HG03280 (cell line): Measurements from ENCODE around the gene RETN.

Experiments used
- ATAC-seq: cut with Tn5 transposase; IDR thresholded peaks from one replicate; pipeline ENCODE4 v1.9.1; 2021; ENCODE audit warnings: mild to moderate bottlenecking, moderate library complexity; ENCODE audit not compliant: unreplicated experiment

Gene RETN

DNA sequence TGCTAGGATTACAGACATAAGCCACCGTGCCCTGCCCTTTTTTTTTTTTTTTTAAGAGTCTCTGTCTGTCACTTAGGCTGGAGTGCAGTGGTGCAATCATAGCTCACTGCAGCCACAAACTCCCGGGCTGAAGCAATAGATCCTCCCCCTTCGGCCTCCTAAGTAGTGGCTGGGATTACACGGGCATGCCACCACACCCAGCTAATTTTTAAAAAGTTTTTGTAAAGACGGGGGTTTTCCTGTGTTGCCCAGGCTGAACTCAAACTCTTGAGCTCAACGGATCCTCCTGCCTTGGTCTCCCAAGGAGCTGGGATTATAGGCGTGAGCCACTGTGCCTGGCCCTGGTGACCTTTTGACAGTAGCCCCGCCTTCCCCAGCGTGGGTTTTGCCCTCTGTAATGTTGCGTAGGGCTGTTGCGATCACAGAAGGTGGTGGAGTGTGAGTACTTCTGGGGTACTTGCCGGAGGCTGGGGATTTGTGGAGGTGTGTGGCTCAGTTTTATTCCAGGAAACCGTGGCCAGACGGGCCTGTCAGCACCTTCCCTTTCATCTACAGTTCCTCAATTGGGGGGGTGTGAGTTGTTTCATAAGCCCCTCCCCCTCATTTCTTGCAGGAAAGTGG lies 11.6 kb upstream of the RETN start:
- no peak for ATAC-seq

DNA sequence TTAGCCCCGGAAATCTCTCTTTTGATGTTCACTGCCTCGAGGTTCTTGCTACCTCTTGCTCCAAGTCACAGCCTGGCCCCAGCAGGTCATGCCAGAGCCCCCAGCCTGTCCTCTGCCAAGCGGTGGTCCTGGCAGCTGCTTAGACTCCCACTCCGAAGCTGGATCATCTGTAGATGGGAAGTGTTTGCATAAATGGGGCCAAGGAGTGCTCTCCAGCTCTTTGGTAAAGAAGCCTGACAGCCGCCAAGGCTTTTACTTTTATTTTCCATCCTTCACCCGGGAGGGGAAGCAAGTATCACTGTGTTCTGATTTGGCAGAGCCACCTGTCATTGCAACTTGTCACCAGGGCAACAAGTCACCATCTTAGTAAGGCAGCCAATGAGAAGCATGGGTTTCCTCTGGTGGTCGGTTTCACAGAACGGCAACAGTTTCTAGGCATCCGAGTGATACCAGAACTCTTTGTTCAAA lies 10.6 kb upstream of the RETN start:
- peak; percentile 86 for ATAC-seq

DNA sequence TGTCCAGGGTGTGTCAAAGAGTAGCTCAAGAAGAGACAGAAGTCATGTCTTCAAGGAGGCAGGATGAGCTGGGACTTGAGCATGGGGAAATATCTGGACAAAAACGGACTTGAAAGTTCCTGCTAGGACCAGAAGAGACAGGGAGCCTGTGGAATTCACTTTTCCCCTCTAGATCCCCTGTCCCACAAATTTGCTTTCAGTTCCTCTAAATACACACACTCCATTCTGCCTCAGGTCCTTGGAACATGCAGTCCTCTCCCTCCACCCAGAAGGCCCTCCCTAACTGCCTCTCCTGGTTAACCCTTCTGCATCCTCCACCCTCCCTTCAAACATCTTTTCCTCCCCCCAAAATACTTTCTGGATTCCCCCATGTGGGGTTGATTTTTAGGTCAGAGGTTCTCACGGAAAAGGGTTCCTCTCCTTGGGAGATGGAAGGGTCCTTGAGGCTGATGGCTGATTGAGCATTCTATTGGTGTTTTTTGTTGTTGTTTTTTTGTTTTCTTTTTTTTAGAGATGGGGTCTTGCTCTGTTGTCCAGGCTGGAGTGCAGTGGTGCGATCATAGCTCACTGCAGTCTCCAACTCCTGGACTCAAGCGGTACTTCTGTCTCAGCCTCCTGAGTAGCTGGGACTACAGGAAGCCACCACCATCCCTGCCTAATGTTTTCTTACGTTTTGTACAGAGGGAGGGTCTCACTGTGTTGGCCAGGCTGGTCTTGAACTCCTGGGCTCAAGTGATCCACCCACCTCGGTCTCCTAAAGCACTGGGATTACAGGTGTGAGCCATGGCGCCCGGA lies 6.9 kb upstream of the RETN start:
- no peak for ATAC-seq

DNA sequence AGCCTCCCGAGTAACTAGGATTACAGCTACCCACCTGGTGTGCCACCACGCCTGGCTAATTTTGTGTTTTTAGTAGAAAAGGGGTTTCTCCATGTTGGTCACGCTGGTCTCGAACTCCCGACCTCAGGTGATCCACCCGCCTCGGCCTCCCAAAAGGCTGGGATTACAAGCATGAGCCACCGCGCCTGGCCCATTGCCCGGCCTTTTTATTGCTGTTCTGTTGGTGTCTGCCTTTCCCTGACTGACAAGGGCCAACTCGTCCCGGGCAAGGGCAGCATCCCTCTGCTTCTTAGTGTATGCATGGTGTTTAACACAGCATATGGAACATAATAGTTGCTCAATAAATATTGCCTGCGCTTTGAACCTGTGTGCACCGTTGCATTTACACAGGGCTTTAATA lies 6.2 kb upstream of the RETN start:
- no peak for ATAC-seq

DNA sequence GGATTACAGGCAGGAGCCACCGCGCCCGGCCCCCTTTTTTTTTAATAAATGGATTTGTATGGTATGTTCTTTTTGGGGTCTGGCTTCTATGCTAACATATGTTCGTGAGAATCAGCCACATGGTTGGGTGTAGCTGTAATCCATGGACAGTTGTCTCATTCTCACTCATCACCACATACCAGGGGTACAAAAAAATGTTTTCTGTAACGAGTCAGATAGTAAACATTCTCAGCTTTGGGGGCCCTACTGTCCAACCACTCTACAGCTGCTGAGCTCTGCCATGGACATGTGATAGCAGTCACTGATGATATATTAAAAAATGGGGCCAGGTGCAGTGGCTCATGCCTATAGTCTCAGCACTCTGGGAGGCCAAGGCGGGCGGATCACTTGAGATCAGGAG lies 5.1 kb upstream of the RETN start:
- ATAC-seq = no peak

DNA sequence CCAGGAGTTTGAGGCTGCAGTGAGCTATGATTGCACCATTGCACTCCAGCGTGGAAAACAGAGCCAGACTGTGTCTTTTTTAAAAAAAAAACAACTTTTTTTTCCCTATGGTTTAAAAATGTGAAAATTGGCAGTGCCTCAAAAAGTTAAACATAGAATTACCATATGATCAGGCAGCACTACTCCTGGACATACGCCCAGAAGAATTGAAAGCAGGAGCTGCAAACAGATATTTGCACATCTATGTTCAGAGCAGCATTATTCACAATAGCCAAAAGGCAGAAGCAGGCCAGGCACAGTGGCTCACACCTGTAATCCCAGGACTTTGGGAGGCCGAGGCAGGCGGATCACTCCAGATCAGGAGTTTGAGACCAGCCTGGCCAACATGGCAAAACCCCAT lies 3.8 kb upstream of the RETN start:
- ATAC-seq = no peak

DNA sequence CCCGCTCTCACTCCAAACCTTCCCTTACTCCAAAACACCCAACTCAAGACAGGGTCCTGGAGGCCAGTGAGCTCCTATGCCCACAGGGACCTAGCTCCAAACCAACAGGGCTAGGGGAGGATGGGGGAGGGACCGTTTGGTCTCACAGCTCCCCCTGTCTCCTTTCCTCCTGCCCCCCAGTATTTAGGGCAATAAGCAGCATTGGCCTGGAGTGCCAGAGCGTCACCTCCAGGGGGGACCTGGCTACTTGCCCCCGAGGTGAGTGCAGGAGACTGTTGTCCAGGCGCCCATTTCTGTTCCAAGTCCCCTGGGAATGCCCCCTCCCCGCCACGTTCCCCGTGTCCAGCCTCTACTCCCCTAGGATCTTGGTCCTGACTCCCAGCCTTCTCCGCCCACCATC lies 792 bp downstream of the RETN start:
- no peak for ATAC-seq

DNA sequence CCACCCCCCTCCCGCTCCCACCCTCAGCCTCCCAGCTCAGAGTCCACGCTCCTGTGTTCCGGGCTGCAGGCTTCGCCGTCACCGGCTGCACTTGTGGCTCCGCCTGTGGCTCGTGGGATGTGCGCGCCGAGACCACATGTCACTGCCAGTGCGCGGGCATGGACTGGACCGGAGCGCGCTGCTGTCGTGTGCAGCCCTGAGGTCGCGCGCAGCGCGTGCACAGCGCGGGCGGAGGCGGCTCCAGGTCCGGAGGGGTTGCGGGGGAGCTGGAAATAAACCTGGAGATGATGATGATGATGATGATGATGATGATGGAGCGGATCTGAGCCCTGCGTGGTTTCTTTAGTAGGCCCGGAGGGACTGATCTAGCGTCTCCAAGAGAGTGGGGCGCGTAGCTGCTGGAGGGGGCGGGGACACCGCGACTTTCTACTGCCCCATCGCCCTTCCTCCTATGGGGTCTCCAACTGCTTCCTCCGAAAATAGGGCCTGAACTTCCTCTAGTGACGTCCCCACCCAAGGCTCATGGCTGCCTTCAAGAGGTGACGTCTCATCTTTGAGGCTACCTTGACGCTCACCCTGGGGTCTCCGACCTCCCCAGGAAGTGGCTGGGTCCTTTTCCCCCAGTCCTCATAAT lies 1.4 kb downstream of the RETN start:
- no peak for ATAC-seq

DNA sequence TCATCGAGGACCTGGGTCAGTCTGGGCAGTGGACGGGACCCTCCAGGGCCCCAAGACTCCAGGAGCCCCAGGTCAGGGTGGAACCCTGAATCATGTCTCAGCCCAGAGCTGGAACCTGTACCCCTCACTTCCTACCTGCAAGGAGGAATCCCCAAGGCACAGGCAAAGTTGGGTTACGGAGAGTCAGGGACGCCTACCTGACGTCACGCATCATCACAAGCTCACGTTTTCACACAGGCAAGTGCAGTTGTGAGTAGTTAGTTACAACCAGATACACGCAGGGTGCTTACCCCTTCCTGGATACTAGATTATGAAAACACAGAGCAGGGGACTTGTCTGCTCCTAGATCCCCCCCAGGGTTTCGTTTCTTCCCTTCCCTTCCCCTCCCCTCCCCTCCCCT lies 1.9 kb downstream of the RETN start:
- ATAC-seq = no peak

DNA sequence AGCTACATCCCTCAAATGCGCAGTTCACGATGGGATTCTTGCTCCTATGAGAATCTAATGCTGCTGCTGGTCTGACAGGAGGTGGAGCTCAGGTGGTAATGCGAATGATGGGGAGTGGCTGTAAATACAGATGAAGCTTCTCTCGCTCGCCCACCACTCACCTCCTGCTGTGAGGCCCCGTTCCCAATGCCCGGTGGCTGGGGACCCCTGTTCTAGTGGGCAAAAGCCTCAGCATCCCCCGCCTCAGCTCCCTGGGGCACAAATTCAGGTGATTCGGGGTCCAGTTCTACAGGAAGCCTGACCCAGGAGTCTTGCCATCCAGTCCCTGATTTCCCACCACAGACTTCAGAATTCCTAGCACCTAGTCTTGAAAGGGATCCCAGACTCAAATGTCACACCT lies 3.7 kb downstream of the RETN start:
- ATAC-seq = no peak

DNA sequence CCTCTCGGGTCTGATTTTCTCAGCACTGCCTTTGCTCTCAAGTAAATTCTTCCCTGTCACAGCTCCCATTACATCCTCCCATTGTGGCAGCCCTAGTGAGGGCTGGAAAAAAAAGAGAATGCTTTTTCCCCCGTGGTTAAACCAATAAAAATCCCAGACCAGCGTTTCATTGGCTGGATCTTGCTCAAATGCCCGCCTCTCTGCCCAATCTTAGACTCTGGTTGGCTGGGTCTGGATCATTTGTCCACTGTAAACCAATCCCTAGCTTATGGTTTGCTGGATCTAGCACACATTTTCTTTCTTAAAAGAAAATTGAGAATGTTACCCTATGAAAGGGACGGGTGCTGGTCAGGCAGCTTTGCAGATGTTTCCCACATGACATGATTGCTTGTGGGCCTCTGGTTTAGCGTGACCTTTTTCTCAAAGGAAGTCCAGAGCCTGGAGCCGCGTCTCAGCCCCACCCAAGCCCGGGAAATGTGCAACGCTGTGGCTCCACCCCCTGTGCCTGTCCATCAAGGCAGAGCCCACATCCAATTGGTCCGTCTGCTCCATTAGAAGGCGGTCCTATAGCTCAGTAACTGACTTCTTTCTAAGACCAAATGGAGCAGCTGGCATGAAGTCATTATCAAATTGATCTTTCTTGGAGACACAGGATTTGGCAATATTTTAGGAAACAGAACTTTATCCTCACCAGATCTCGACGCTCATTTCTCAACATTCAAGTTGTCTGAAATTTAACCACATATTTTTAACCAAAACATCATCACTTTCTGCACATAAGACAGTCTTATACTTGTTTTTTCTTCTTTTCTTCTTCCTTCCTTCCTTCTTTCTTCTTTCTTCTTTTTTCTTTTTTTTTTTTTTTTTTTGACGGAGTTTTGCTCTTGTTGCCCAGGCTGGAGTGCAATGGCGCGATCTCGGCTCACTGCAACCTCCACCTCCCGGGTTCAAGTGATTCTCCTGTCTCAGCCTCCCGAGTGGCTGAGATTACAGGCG lies 5.5 kb downstream of the RETN start:
- ATAC-seq = no peak

DNA sequence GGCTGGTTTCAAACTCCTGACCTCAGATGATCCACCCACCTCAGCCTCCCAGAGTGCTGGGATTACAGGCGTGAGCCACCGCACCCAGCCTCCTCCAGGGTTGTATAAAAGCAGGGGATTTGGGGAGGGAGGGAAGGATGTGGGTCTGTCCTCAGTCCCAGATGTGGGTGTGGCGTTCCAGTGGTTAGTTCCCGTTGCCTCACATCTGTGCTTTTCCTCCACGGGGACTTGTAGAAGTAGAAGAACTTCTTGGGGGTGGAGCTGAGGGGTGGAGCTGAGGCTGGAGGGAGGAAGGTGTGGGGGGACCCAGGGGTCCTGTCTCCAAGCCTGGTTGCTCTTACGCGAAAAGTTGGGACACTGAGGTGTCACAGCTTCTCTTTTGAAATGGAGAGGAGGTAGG lies 7.5 kb downstream of the RETN start:
- ATAC-seq = no peak

DNA sequence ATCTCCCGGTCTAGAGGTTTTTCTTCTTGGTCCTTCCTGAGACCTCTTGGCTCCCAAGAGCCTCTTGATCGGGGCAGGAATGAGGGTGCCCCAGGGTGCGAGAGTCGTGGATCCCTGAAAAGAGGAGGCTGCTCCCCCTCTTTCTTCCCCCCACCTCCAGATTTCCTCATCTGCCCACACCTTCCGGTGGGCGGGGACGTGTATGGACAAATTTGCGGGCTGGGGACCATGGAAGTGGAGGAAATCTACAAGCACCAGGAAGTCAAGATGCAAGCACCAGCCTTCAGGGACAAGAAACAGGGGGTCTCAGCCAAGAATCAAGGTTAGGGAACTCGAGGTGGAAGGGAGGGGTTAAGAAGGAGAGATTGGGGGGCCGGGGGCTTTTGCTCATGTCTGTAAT lies 8.0 kb downstream of the RETN start, which contains the start of gene MCEMP1:
Gene MCEMP1, plus strand, starts transcription at position 237 of the 400 bp plus-strand sequence. Its CDS starts 31 bp downstream, at position 268.
- ATAC-seq = no peak

DNA sequence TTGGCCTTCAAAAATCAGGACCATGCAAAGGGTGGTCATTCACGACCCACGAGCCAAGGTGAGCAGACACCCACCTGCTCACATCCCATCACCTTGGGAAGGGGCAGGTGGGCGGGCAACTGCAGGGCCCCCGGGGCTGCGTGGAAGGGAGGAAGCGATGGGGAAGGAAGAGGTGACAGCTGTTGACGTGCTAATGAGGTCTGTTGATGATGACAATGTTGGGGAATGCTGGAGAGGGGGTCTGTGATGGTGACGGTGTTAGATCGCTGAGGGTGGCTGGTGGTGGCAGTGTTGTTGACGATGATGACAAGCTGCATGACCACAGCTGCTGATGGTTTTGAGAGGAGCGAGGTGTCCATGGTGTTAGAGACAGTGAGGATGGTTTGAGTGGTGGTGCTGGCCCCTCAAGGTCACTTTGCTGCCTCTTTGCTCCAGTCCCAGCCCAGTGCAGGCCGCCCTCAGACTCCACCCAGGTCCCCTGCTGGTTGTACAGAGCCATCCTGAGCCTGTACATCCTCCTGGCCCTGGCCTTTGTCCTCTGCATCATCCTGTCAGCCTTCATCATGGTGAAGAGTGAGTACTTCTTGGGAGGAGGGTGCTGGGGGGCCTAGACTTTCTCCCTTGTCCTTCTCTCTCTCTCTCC lies 8.9 kb downstream of the RETN start:
- ATAC-seq = no peak

DNA sequence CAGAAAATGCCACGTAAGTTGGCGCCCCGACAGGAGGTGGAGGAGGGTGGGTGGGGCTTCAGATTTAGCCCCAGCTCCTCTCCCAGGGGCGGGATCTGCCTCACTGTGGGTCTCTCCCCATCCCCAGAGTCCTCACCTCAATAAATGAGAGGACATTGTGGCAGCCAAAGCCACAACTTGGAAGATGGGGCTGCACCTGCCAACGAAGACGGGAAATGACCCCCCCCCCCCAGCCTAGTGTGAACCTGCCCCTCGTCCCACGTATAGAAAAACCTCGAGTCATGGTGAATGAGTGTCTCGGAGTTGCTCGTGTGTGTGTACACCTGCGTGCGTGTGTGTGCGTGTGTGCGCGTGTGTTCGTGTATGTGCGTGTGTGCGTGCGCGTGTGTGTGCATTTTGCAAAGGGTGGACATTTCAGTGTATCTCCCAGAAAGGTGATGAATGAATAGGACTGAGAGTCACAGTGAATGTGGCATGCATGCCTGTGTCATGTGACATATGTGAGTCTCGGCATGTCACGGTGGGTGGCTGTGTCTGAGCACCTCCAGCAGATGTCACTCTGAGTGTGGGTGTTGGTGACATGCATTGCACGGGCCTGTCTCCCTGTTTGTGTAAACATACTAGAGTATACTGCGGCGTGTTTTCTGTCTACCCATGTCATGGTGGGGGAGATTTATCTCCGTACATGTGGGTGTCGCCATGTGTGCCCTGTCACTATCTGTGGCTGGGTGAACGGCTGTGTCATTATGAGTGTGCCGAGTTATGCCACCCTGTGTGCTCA lies 10.3 kb downstream of the RETN start:
- no peak for ATAC-seq

DNA sequence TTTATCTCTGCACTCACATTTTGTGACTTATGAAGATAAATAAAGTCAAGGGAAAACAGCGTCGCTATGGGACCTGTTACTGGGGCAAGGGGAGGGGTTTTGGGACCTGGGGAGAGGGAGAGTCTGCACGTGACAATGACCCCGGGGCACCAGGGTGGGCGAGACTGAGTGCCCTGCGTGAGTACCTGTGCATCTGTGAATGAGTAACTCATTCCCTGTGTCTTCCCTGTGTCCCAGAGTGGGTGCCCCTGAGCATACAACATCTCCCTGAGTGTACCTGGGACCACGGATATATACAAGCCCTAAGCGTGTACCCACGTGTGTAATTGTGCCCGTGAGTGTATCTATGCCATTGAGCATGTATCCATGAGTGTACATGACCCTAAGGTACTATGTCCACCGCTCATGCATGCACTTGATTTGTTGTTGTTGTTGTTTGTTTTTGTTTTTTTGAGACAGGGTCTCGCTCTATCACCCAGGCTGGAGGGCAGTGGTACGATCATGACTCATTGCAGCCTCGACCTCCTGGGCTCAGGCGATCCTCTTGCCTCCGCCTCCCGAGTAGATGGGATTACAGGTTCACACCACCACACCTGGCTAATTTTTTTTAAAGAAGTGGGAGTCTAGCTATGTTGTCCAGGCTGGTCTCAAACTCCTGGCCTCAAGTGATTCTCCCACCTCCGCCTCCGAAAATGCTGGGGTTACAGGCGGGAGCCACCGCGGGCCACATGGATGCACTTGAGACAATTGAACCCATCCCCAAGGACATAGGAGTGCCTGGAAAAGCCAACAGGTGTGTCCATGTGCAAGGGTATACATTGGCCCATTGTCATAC lies 11.1 kb downstream of the RETN start:
- ATAC-seq = no peak

DNA sequence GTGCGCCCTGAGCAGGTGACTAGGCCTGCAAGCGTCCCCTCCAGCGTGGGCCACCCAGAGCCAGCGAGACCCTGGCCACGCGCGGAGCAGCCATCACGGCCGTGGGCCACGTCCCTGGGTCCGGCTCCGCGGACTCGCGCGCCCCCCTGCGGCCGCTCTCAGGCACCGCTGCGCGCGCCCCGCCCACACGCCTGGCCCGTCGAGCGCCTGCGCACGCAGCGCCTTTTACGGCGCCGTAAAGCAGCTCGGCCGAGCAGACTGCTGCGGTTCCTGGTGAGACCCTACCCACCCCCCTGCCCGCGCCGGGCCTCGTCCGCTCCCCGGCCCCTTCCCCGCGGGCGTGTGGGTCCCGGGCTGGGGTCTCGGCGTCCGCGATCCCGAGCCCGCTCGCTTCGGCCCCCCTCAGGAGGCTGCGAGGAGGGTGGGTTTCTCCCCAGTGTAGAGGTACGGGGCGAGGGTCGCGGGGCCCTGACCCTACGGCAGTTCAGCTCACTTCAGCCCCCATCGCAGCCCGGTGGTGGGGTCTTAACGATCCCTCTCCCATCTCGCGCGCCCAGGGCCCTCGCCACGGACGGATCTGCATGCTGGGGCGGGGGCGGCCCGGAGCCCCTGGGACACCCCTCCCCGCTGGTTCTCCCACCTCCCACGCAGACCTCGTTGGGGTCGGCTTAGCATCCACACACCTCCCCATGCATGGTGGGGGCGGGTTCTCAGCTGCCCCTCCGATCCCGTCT lies 11.9 kb downstream of the RETN start, which contains the start of gene TRAPPC5:
Gene TRAPPC5, plus strand, starts transcription at position 228 of the 734 bp plus-strand sequence. CDS start 1,421 bp downstream, outside the sequence.
- peak; percentile 64 for ATAC-seq
